HG03460 (cell line): ENCODE data around the gene ZNF511.
"Not testable (repeated sequence)": the region's sequence is repeated elsewhere in the genome, so short reads cannot be mapped to it uniquely, and the experiment has no call there.

Experiments
- ATAC-seq: cut with Tn5 transposase; IDR thresholded peaks from one replicate; pipeline ENCODE4 v1.9.1; 2021; ENCODE audit not compliant: unreplicated experiment

Gene ZNF511

GRCh38 chr10:133312769-133313145, 4.0 kb downstream of the ZNF511 start:
- no peak for ATAC-seq

GRCh38 chr10:133313192-133313591, 4.5 kb downstream of the ZNF511 start:
- ATAC-seq = no peak

DNA sequence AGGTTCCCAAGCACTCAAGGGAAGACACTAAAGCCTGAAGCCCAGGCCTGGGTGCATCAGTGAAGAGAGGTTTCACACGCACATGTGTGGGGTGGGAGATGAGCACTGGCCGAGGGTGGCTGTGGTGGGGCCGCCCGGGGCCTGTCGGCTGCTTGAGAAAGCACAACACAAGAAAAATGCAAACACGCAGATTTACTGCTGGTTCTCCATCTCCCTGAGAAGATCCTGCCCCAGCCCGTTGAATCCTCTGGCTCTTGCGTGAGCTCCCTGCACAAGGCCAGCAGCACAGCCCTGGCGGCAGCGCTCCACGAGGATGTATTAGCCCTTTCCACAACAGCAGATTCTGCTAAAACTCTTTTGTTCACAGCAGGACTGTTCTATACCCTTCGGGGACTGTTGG, 6.2 kb downstream of the ZNF511 start:
- no peak for ATAC-seq

GRCh38 chr10:133315847-133316246, 7.1 kb downstream of the ZNF511 start:
- ATAC-seq = no peak

DNA sequence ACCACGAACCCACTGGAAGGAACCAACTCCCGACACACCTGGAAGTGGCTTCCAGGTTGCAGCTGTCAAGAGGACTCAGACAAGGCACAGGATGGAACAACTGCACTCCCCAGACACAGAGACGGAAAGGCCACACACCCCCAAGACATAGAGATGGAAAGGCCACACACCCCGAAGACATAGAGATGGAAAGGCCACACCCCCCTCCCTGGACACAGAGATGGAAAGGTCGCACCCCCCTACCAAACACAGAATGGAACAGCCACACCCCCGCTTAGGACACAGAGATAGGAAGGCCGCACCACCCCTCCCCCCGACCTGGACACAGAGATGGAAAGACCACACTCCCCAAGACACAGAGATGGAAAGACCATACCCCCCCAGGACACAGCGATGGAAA, 7.6 kb downstream of the ZNF511 start:
- no peak for ATAC-seq

- no peak for ATAC-seq
These were observed 8.0 kb downstream of the ZNF511 start for GRCh38 chr10:133316732-133317131.

DNA sequence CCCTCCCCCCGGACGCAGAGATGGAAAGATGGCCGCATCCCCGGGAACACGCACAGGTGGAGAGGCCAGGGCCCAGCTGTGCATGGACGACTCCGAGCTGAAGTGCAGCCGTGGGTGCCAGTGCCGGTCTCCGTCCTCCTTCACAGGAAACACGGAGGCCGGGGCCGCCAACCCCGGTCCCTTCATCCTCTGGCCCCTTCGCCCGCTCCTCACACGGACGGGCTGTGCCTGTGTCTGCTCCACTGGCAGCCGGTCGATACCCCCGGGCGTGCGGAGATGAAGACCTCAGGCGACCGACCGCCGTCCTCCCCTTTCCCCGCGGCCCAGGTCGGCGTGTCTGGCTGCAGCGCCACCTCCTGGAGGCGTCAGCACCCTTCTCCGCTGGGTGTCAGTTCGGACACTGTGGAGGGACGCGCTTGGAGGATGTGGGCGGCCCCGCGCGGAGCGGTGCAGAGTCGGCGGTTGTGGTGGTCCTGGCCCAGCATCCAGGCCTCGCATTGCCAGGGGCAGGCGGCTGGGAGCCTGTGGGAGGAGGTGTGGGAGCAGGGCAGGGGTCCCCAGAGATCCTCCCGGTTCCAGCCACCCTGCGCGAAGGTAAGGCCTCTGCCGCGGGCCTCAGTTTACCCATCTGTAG, 9.9 kb downstream of the ZNF511 start:
- ATAC-seq = peak; percentile 73

GRCh38 chr10:133320852-133321422, 12.2 kb downstream of the ZNF511 start:
- not testable (repeated sequence) for ATAC-seq

- ATAC-seq = not testable (repeated sequence)
These were observed 13.5 kb downstream of the ZNF511 start for GRCh38 chr10:133322064-133322709.

DNA sequence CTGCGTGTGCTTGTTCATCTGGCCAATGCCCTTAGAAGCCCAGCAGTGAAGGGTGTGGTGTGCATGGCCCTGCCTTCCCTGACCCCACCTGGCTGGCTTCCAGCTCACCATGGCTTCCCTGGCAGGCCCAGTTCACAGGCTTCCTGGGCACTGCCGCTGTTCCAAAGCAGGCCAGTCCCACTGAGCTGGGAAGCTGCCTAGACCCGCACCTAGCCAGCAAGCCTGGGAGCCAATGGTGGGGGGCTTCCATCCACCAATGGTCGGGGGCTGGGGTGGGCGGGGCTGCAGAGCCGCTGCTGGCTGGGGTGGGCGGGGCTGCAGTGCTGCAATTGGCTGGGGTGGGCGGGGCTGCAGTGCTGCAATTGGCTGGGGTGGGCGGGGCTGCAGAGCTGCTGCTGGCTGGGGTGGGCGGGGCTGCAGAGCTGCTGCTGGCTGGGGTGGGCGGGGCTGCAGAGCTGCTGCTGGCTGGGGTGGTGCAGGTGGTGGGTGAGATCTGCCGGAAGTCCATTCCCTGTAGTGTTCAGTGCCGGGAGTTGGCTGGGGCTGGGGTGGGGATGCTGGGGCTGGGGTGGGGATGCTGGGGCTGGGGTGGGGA, 15.6 kb downstream of the ZNF511 start:
- no peak for ATAC-seq

- no peak for ATAC-seq
These were observed 16.1 kb downstream of the ZNF511 start for GRCh38 chr10:133324857-133325260.

- ATAC-seq = no peak
These were observed 16.9 kb downstream of the ZNF511 start for GRCh38 chr10:133325440-133326222.

GRCh38 chr10:133326223-133326551, 17.5 kb downstream of the ZNF511 start:
- no peak for ATAC-seq

GRCh38 chr10:133326745-133327650, 18.3 kb downstream of the ZNF511 start:
- ATAC-seq = no peak

DNA sequence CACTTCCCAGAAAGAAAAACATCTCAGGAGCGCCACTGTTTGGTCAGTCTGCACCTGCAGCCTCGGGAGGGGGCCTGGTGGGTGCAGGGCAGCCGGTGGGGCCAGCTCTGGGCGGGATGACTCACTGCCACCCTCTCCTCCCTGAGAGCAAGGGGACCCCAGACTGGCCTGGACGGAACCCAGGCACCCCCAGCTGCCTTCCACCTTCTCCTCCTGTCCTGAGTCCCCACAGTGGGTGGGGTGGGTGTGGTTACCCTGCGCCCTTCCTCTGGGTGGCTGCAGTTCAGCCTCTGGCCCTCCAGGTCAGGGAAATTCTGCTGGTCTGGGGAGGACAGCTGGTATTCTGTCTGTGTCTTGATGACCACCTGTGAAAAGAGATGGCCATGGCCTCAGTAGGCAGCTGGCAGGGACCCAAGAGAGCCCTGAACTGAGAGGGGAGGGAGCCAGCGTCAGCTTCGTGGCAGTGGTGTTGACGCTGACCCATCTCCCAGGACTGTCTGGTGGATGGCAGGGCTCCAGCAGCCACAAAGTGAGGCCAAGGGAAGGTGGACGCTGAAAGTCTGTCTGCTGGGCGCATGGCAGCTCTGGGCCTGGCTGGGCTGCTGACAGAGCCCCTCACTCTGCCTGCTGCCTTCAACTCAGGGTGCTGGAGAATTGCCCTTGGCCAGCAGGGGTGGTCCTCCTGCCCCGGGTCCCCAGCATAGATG, 19.1 kb downstream of the ZNF511 start:
- ATAC-seq = no peak

- no peak for ATAC-seq
These were observed 19.9 kb downstream of the ZNF511 start for GRCh38 chr10:133328358-133329343.

DNA sequence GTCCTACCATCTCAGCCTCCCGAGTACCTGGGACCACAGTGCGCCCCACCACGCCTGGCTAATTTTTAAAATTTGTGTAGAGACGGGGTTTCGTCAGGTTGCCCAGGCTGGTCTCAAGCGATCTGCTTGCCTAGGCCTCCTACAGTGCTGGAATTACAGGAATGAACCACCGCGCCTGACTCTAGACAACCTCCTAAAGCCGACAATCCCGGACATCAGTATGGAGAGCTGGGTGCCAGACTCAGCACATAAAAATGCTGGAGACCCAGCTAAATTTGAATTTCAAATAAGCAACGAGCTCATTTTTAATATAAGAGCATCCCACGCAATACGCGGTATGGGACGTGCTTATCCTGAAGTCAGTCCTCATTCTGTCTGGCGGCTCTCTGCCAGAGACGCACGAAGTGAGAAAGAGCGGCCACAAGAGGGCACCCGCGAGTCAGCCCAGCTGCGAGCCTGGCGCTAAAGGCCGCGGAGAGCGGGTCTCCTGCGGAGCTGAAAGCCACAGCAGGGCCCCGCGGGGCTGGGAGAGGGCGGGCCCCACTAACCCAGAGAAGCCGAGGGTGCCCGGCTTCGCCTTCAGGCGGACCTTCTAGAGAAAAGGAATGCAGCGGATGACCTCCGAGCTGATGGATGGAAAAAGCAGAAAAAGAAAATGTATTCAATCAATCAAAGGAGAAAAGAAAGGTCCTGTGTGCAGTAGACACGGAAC, 20.9 kb downstream of the ZNF511 start:
- ATAC-seq = peak; percentile 84
